K562 (cell line): ENCODE data around the gene ECHDC3. TPM values are rescaled to one million over a fixed set of nuclear protein-coding genes. Genes with fewer than 3 reads are reported as not detected.

Experiments used
- ATAC-seq: fragments of 200-7000 bp; cut with Tn5 transposase; 3 replicates; pipeline ENCODE4 v1.9.1; 2020; ENCODE audit warnings: moderate library complexity
- BruUV-seq: library from RNA; stranded (reverse); fragments of 400-500 nt; replicated peaks from 2 replicates; lab custom pipeline; 2021; lab: Mats Ljungman, UMichigan
- CTCF ChIA-PET: fragments of 300-600 bp; formaldehyde crosslinking; extraction: SDS; loops from one replicate; lab custom pipeline; 2021; ENCODE audit warnings: low intra/inter-chr PET ratio; lab: Yijun Ruan, JAX
- POLR2A ChIA-PET: fragments of 300-600, 350-650 bp; sonication (Branson Sonifier 250); formaldehyde crosslinking; extraction: SDS; loops from one replicate; lab custom pipeline; 2021; ENCODE audit warnings: antibody characterized with exemption, inconsistent platforms; lab: Yijun Ruan, JAX
- DNase-seq, 4 experiments: peaks; one replicate each; pipeline versions ENCODE4 v3.0.0 to v3.0.0-alpha.2; 2011 to 2018; ENCODE audit warnings: low spot score in 3 of 4, mixed read lengths in 3 of 4; ENCODE audit errors: extremely low read depth in 1 of 4
- FAIRE-seq: peaks from 2 replicates; lab custom pipeline; 2011; peaks lifted over from hg19 to GRCh38; lab: Jason Lieb, UNC
- H2AFZ ChIP-seq: 2 replicates; pipeline ENCODE4 v1.6.0; 2011; ENCODE audit warnings: low read depth, low read length, control low read depth, inconsistent platforms
- H3K27ac ChIP-seq: fragments of 200-600 bp; 3 replicates; pipeline ENCODE4 v1.8.0; 2011; ENCODE audit warnings: low read depth, mild to moderate bottlenecking, control low read depth, inconsistent platforms, low read length, moderate library complexity, mixed read lengths; ENCODE audit errors: extremely low read depth
- H3K27me3 ChIP-seq, 2 experiments: fragments of 300-600 bp in 1 of 2; 2 replicates in 1 of 2; 3 replicates in 1 of 2; pipeline versions ENCODE4 v1.6.0 to v1.8.0; 2011; ENCODE audit warnings: inconsistent platforms in 2 of 2, low read length in 2 of 2, mild to moderate bottlenecking in 1 of 2, mixed read lengths in 1 of 2, moderate library complexity in 1 of 2; ENCODE audit not compliant: control insufficient read depth in 2 of 2, insufficient read depth in 2 of 2
- H3K36me3 ChIP-seq: fragments of 300-600 bp; 3 replicates; pipeline ENCODE4 v1.8.0; 2011; ENCODE audit warnings: mild to moderate bottlenecking, low read length, inconsistent platforms; ENCODE audit not compliant: control insufficient read depth, insufficient read depth
- H3K4me1 ChIP-seq, 2 experiments: fragments of 200-600 bp in 1 of 2; replicated peaks in 1 of 2; 2 replicates in 1 of 2; 3 replicates in 1 of 2; pipeline versions ENCODE4 v1.5.1 to v1.8.0; 2011; ENCODE audit warnings: inconsistent platforms in 2 of 2, low read length in 2 of 2, mild to moderate bottlenecking in 1 of 2, mixed read lengths in 1 of 2, moderate library complexity in 1 of 2; ENCODE audit not compliant: control insufficient read depth in 2 of 2, insufficient read depth in 2 of 2
- H3K4me2 ChIP-seq: 2 replicates; pipeline ENCODE4 v1.6.1; 2011; ENCODE audit warnings: low read length, control low read depth, inconsistent platforms, mixed read lengths; ENCODE audit not compliant: insufficient read depth
- H3K4me3 ChIP-seq: fragments of 200-600 bp; sonication (generic), shearing (Covaris generic); 2 replicates; pipeline ENCODE4 v1.5.1; 2016; ENCODE audit warnings: control low read depth, inconsistent platforms
- H3K79me2 ChIP-seq: fragments of 200-600 bp; 3 replicates; pipeline ENCODE4 v1.8.0; 2011; ENCODE audit warnings: low read length, inconsistent platforms; ENCODE audit not compliant: control insufficient read depth, insufficient read depth
- H3K9ac ChIP-seq, 2 experiments: 2 replicates each; pipeline versions ENCODE4 v1.6.0 to v1.6.1; 2011; ENCODE audit warnings: low read depth in 2 of 2, low read length in 2 of 2, control low read depth in 1 of 2, inconsistent platforms in 1 of 2, mild to moderate bottlenecking in 1 of 2, mixed read lengths in 1 of 2; ENCODE audit not compliant: insufficient read depth in 1 of 2
- H3K9me1 ChIP-seq: one replicate; pipeline ENCODE4 v1.6.0; 2011; ENCODE audit warnings: inconsistent platforms, mild to moderate bottlenecking, low read length, moderate library complexity; ENCODE audit not compliant: control insufficient read depth, insufficient read depth
- H3K9me3 ChIP-seq: replicated peaks from 2 replicates; pipeline ENCODE4 v1.5.1; 2011; ENCODE audit warnings: low read depth, low read length, inconsistent platforms; ENCODE audit not compliant: control insufficient read depth, insufficient read depth
- H4K20me1 ChIP-seq: replicated peaks from 2 replicates; pipeline ENCODE4 v1.6.1; 2011; ENCODE audit warnings: low read length, inconsistent platforms, mixed read lengths; ENCODE audit not compliant: control insufficient read depth, insufficient read depth
- HDAC2 ChIP-seq: fragments of 450-650 bp; IDR thresholded peaks from 2 replicates; pipeline ENCODE4 v1.6.1; 2016; ENCODE audit warnings: mild to moderate bottlenecking
- KDM1A ChIP-seq, 2 experiments: fragments of 450-650 bp; IDR thresholded peaks; 2 replicates each; pipeline ENCODE4 v1.6.1; 2016; ENCODE audit warnings: mild to moderate bottlenecking in 2 of 2
- NR3C1 ChIP-seq: sonication (generic); formaldehyde crosslinking; IDR thresholded peaks from 2 replicates; pipeline ENCODE4 v1.8.1; 2022; ENCODE audit warnings: missing genetic modification reagents
- RBM25 ChIP-seq: fragments of 200-400 bp; formaldehyde crosslinking; IDR thresholded peaks from 2 replicates; pipeline ENCODE4 v1.6.1; 2018; ENCODE audit warnings: low read length, low read depth, moderate library complexity; ENCODE audit not compliant: severe bottlenecking
- RCOR1 ChIP-seq, 2 experiments: IDR thresholded peaks; 2 replicates each; pipeline ENCODE4 v1.6.1; 2012; ENCODE audit warnings: low read depth in 2 of 2, low read length in 2 of 2, borderline replicate concordance in 1 of 2, improper control_type of control experiment in 1 of 2
- SIN3A ChIP-seq, 2 experiments: fragments of 150-350 bp in 1 of 2; IDR thresholded peaks; 2 replicates each; pipeline ENCODE4 v1.6.1; 2011 to 2016; ENCODE audit warnings: borderline replicate concordance in 2 of 2, low read depth in 2 of 2, low read length in 2 of 2, mild to moderate bottlenecking in 2 of 2, moderate library complexity in 2 of 2; ENCODE audit not compliant: control insufficient read depth in 1 of 2
- TCFL5 ChIP-seq: fragments of 250-450 bp; sonication (Bioruptor Pico); conservative IDR thresholded peaks from 2 replicates; pipeline ENCODE4 v1.6.1; 2021; ENCODE audit warnings: mild to moderate bottlenecking, moderate library complexity, matching md5 sums
- THRAP3 ChIP-seq: fragments of 450-650 bp; IDR thresholded peaks from 2 replicates; pipeline ENCODE4 v1.6.1; 2016; ENCODE audit warnings: mild to moderate bottlenecking, inconsistent platforms, borderline replicate concordance
- XRCC5 ChIP-seq: fragments of 200-400 bp; formaldehyde crosslinking; IDR thresholded peaks from 2 replicates; pipeline ENCODE4 v1.6.1; 2017; ENCODE audit warnings: low read depth, mild to moderate bottlenecking, low read length
- ZNF197 ChIP-seq: fragments of 200-800 bp; sonication (Bioruptor generic); IDR thresholded peaks from 2 replicates; pipeline ENCODE4 v1.6.1; 2016; ENCODE audit warnings: low read depth, missing genetic modification characterization, missing compliant biosample characterization
- ZNF239 ChIP-seq: fragments of 250-450 bp; sonication (Bioruptor Pico); IDR thresholded peaks from 2 replicates; pipeline ENCODE4 v1.4.0; 2020; ENCODE audit warnings: mild to moderate bottlenecking
- ZNF3 ChIP-seq: fragments of 250-450 bp; sonication (Bioruptor Pico); IDR thresholded peaks from 2 replicates; pipeline ENCODE4 v1.5.0; 2021; ENCODE audit warnings: mild to moderate bottlenecking, moderate library complexity
- ZNF318 ChIP-seq, 2 experiments: fragments of 450-650 bp; IDR thresholded peaks; 2 replicates each; pipeline ENCODE4 v1.6.1; 2016; ENCODE audit warnings: mild to moderate bottlenecking in 2 of 2, borderline replicate concordance in 1 of 2, low read depth in 1 of 2, moderate library complexity in 1 of 2
- ZNF384 ChIP-seq: IDR thresholded peaks from 2 replicates; pipeline ENCODE4 v1.6.1; 2012; ENCODE audit warnings: low read depth, low read length, improper control_type of control experiment
- ZNF668 ChIP-seq: fragments of 250-450 bp; sonication (Bioruptor Pico); IDR thresholded peaks from 2 replicates; pipeline ENCODE4 v1.8.0; 2022; ENCODE audit warnings: mild to moderate bottlenecking, inconsistent platforms
- WGBS: fragments of 100-300 bp; shearing (Covaris generic); methylation state at CpG from one replicate; pipeline ENCODE4 v1.1.6; 2016; ENCODE audit warnings: low coverage, mixed read lengths; ENCODE audit not compliant: insufficient coverage; ENCODE audit errors: missing lambda C conversion rate; 5-methylcytosine and 5-hydroxymethylcytosine counted together
- in situ Hi-C: fragments of 300-500 bp; cut with MboI; formaldehyde crosslinking; loops from 4 replicates; pipeline ENCODE4 v1.15.0; 2018; ENCODE audit warnings: inconsistent platforms, mixed read lengths
- intact Hi-C: fragments of 100-400 bp; cut with micrococcal nuclease; formaldehyde crosslinking; loops from 2 replicates; pipeline ENCODE4 v1.14.2; 2022
- polyA plus RNA-seq, 8 experiments: library from polyadenylated mRNA; depleted of rRNA in 4 of 8; stranded (reverse) in 5 of 8; unstranded in 3 of 8; fragments of >200 nt; fragmentation: Nextera tagmentation in 2 of 8; fragmentation: Illumina TruSeq in 1 of 8; extraction: Ambion mirVana in 2 of 8; extraction: Trizol in 1 of 8; gene quantifications; 2 replicates each; pipeline versions ENCODE4 v1.2.1 to v1.2.3, GENCODE V29; 2011 to 2014; ENCODE audit warnings: inconsistent platforms in 1 of 8, missing spikeins in 1 of 8
- total RNA-seq, 7 experiments: library from RNA; depleted of rRNA in 6 of 7; stranded (reverse); fragments of >200 nt in 6 of 7; fragmentation: Illumina TruSeq in 2 of 7; extraction: Trizol in 2 of 7; gene quantifications; 2 replicates each; pipeline versions ENCODE4 v1.2.1 to v1.2.3, GENCODE V29; 2011 to 2021; ENCODE audit warnings: low replicate concordance in 1 of 7

Gene ECHDC3
- total and polyA plus RNA-seq, 9 of the 15 experiments (the other 6 are each of a cell fraction or from before 2014, with no cell fraction given), result 0.53 to 21.9 (median 15.7) TPM

GRCh38 chr10:11757454-11757820 lies 15.3 kb downstream of the ECHDC3 start:
- POLR2A ChIA-PET, result interaction anchor here (0.6 to 2.8 kb wide), 10 partner anchors 8 to 264 kb away, joined by 3 to 11 read pairs (median 4); no protein-coding TSS in a partner anchor
- Histone ChIP-seq H3K36me3 (peaks cover 2% of the 10 kb centered on the region; the same call in 1 of the 3 replicates), H3K9ac (no peak overlapping the region), H3K4me1 (peaks cover 3 to 7% of the 10 kb centered on the region in 2 experiments; a peak in 3 of 5 replicates), H4K20me1 (peaks cover 12% of the 10 kb centered on the region; the same call in 1 of the 2 replicates), H3K4me2 (no peak overlapping the region), H3K4me3 (no peak overlapping the region), H3K9me1 (no peaks in the 10 kb centered on the region), H3K79me2 (no peaks in the 10 kb centered on the region), H3K27ac (no peak overlapping the region), H3K27me3 (no peaks in the 10 kb centered on the region), H2AFZ (no peak overlapping the region), H3K9me3 (no peaks in the 10 kb centered on the region)
- DNase-seq (peak; percentile 38 to 89 (median 59)), ATAC-seq (peak; percentile 90), FAIRE-seq (no peak)
- CTCF ChIA-PET, result interaction anchor here (1.2 to 2.8 kb wide), 2 partner anchors 241 to 346 kb away, joined by 3 to 47 read pairs; no protein-coding TSS in a partner anchor
- no TSS peak for BruUV-seq
- WGBS, result 0% methylated on average over 3 of the region's 3 CpGs
- intact Hi-C loops (loop anchor here (5.0 kb wide), 1 partner anchor 325 kb away; no protein-coding TSS in a partner anchor), in situ Hi-C loops (loop anchor here (5.0 to 25.0 kb wide), 3 partner anchors 240 to 845 kb away; no protein-coding TSS in a partner anchor)
- TF ChIP-seq HDAC2 (peak; percentile 96), RCOR1 (IDR thresholded peaks at IDR 0.05; ENCODE audit: borderline replicate concordance in 1 of 2, low read depth in 2 of 2, low read length in 2 of 2) (peak; percentile 70 to 99), ZNF318 (IDR thresholded peaks at IDR 0.05; ENCODE audit: borderline replicate concordance in 1 of 2, low read depth in 1 of 2) (peak in 1 of 2 experiments; percentile 79; a peak in 2 of 4 replicates), KDM1A (IDR thresholded peaks at IDR 0.05) (peak; percentile 99), TCFL5 (CRISPR knock-in tag) (no peak), ZNF668 (no peak), THRAP3 (no peak), ZNF239 (CRISPR knock-in tag) (no peak), SIN3A (IDR thresholded peaks at IDR 0.05; ENCODE audit: borderline replicate concordance in 2 of 2, control insufficient read depth in 1 of 2, low read depth in 2 of 2, low read length in 2 of 2) (no peak), ZNF197 (CRISPR knock-in tag) (no peak), ZNF384 (peak; percentile 78), ZNF3 (CRISPR knock-in tag) (no peak), RBM25 (no peak), XRCC5 (no peak), NR3C1 (CRISPR knock-in tag) (no peak)
